ENCODE measurements around the gene NRIP3.

The NRIP3 gene

GRCh38 chr11:8967184-8967583 is 36.6 kb downstream of the NRIP3 start:
- no peak overlapping the region for H2BK120ac ChIP-seq (ENCODE audit: low read depth, low read length)
- H3K18ac ChIP-seq (ENCODE audit: low read length): no peak overlapping the region
- no peak overlapping the region for H3K56ac ChIP-seq (ENCODE audit: low read length)
- no peak overlapping the region for H4K8ac ChIP-seq (ENCODE audit: low read depth, low read length)
- WGBS (ENCODE audit: extremely low coverage, insufficient coverage, low lambda C conversion rate): no CpG with 5 or more reads among the region's 8 CpGs
- H3K23ac ChIP-seq (ENCODE audit: low read length): no peak overlapping the region
- H3K79me2 ChIP-seq (ENCODE audit: control insufficient read depth, insufficient read depth, low read length): peaks cover 2% of the 10 kb centered on the region
- no peaks in the 10 kb centered on the region for H3K4me1 ChIP-seq (ENCODE audit: control insufficient read depth, low read depth, low read length)
- no peak overlapping the region for H3K27ac ChIP-seq (ENCODE audit: low read depth, low read length)
- H3K4me3 ChIP-seq (ENCODE audit: low read length): no peak overlapping the region
- H3K4ac ChIP-seq (ENCODE audit: low read depth, low read length): no peak overlapping the region
- no peak overlapping the region for H2BK15ac ChIP-seq (replicated peaks; ENCODE audit: low read depth)
- H2BK5ac ChIP-seq (ENCODE audit: low read length): no peak overlapping the region
- H3K27me3 ChIP-seq (ENCODE audit: insufficient read depth, low read length, poor library complexity): no peaks in the 10 kb centered on the region
- H3K36me3 ChIP-seq (ENCODE audit: control insufficient read depth, insufficient read depth, low read length): no peaks in the 10 kb centered on the region
- no peak overlapping the region for H3K9ac ChIP-seq (ENCODE audit: low read length)
- peaks cover 2% of the 10 kb centered on the region for H3K79me1 ChIP-seq (ENCODE audit: low read length)
- no peak overlapping the region for H2AK5ac ChIP-seq (ENCODE audit: low read length)
- no peak overlapping the region for H4K5ac ChIP-seq (ENCODE audit: low read length)
- DNase-seq: no peak
- H3K4me2 ChIP-seq (ENCODE audit: low read length): no peak overlapping the region

GRCh38 chr11:8964324-8965320 is 39.2 kb downstream of the NRIP3 start, which contains the start of gene TMEM9B:
TSS of gene TMEM9B (minus strand) at chr11:8964442. CDS start at chr11:8964313, 129 bp downstream.
- H3K27ac ChIP-seq (ENCODE audit: low read depth, low read length): peak within 1 kb of the TSS; percentile 57
- WGBS (ENCODE audit: extremely low coverage, insufficient coverage, low lambda C conversion rate): no CpG with 5 or more reads among the region's 67 CpGs
- no peaks in the 10 kb centered on the region for H3K4me1 ChIP-seq (ENCODE audit: control insufficient read depth, low read depth, low read length)

GRCh38 chr11:8963569-8964323 is 40.1 kb downstream of the NRIP3 start:
- H2BK15ac ChIP-seq (replicated peaks; ENCODE audit: low read depth): no peak overlapping the region
- no peak overlapping the region for H3K18ac ChIP-seq (ENCODE audit: low read length)
- no peak overlapping the region for H2BK5ac ChIP-seq (ENCODE audit: low read length)
- no peak overlapping the region for H3K23ac ChIP-seq (ENCODE audit: low read length)
- no peaks in the 10 kb centered on the region for H3K27me3 ChIP-seq (ENCODE audit: insufficient read depth, low read length, poor library complexity)
- H3K36me3 ChIP-seq (ENCODE audit: control insufficient read depth, insufficient read depth, low read length): no peaks in the 10 kb centered on the region
- peaks cover 4% of the 10 kb centered on the region for H3K79me1 ChIP-seq (ENCODE audit: low read length)
- peak overlapping the region; percentile 97 for H3K56ac ChIP-seq (ENCODE audit: low read length)
- H3K4me3 ChIP-seq (ENCODE audit: low read length): peak overlapping the region; percentile 87
- DNase-seq: peak; percentile 91
- H2BK120ac ChIP-seq (ENCODE audit: low read depth, low read length): no peak overlapping the region
- WGBS (ENCODE audit: extremely low coverage, insufficient coverage, low lambda C conversion rate): no CpG with 5 or more reads among the region's 39 CpGs
- no peaks in the 10 kb centered on the region for H3K4me1 ChIP-seq (ENCODE audit: control insufficient read depth, low read depth, low read length)
- peaks cover 2% of the 10 kb centered on the region for H3K79me2 ChIP-seq (ENCODE audit: control insufficient read depth, insufficient read depth, low read length)
- peak overlapping the region; percentile 39 for H3K4me2 ChIP-seq (ENCODE audit: low read length)
- peak overlapping the region; percentile 88 for H3K9ac ChIP-seq (ENCODE audit: low read length)
- H3K4ac ChIP-seq (ENCODE audit: low read depth, low read length): no peak overlapping the region
- no peak overlapping the region for H4K5ac ChIP-seq (ENCODE audit: low read length)
- H3K27ac ChIP-seq (ENCODE audit: low read depth, low read length): peak overlapping the region; percentile 55
- no peak overlapping the region for H4K8ac ChIP-seq (ENCODE audit: low read depth, low read length)
- H2AK5ac ChIP-seq (ENCODE audit: low read length): no peak overlapping the region

More at GRCh38 chr11:8964324-8965320, 39.2 kb downstream of the NRIP3 start, which contains the start of gene TMEM9B:
- Histone ChIP-seq H4K5ac (ENCODE audit: low read length) (no peak within 1 kb of the TSS), H3K27me3 (ENCODE audit: insufficient read depth, low read length, poor library complexity) (no peaks in the 10 kb centered on the region), H3K36me3 (ENCODE audit: control insufficient read depth, insufficient read depth, low read length) (no peaks in the 10 kb centered on the region), H3K79me2 (ENCODE audit: control insufficient read depth, insufficient read depth, low read length) (peaks cover 2% of the 10 kb centered on the region), H4K8ac (ENCODE audit: low read depth, low read length) (no peak within 1 kb of the TSS), H3K4me2 (ENCODE audit: low read length) (peak within 1 kb of the TSS; percentile 90), H3K9ac (ENCODE audit: low read length) (peak within 1 kb of the TSS; percentile 88), H3K18ac (ENCODE audit: low read length) (peak within 1 kb of the TSS; percentile 24), H3K56ac (ENCODE audit: low read length) (peak within 1 kb of the TSS; percentile 97), H3K79me1 (ENCODE audit: low read length) (peaks cover 2% of the 10 kb centered on the region), H3K4me3 (ENCODE audit: low read length) (peak within 1 kb of the TSS; percentile 87), H2BK5ac (ENCODE audit: low read length) (peak within 1 kb of the TSS; percentile 47), H2AK5ac (ENCODE audit: low read length) (no peak within 1 kb of the TSS), H2BK15ac (replicated peaks; ENCODE audit: low read depth) (no peak within 1 kb of the TSS), H3K23ac (ENCODE audit: low read length) (no peak within 1 kb of the TSS), H3K4ac (ENCODE audit: low read depth, low read length) (peak within 1 kb of the TSS; percentile 1), H2BK120ac (ENCODE audit: low read depth, low read length) (no peak within 1 kb of the TSS)
- DNase-seq: peak; percentile 94

- Histone ChIP-seq H3K79me2 (ENCODE audit: control insufficient read depth, insufficient read depth, low read length) (peaks cover 2% of the 10 kb centered on the region), H3K27ac (ENCODE audit: low read depth, low read length) (no peak overlapping the region), H3K9ac (ENCODE audit: low read length) (no peak overlapping the region), H2BK120ac (ENCODE audit: low read depth, low read length) (no peak overlapping the region), H3K56ac (ENCODE audit: low read length) (no peak overlapping the region), H2BK5ac (ENCODE audit: low read length) (no peak overlapping the region), H3K4me1 (ENCODE audit: control insufficient read depth, low read depth, low read length) (no peaks in the 10 kb centered on the region), H3K27me3 (ENCODE audit: insufficient read depth, low read length, poor library complexity) (no peaks in the 10 kb centered on the region), H4K8ac (ENCODE audit: low read depth, low read length) (no peak overlapping the region), H2BK15ac (replicated peaks; ENCODE audit: low read depth) (no peak overlapping the region), H3K4ac (ENCODE audit: low read depth, low read length) (no peak overlapping the region), H3K4me2 (ENCODE audit: low read length) (no peak overlapping the region), H3K36me3 (ENCODE audit: control insufficient read depth, insufficient read depth, low read length) (no peaks in the 10 kb centered on the region), H3K4me3 (ENCODE audit: low read length) (no peak overlapping the region), H3K18ac (ENCODE audit: low read length) (no peak overlapping the region), H2AK5ac (ENCODE audit: low read length) (no peak overlapping the region), H4K5ac (ENCODE audit: low read length) (no peak overlapping the region), H3K23ac (ENCODE audit: low read length) (no peak overlapping the region), H3K79me1 (ENCODE audit: low read length) (peaks cover 4% of the 10 kb centered on the region)
- DNase-seq: no peak
- no CpG with 5 or more reads among the region's 2 CpGs for WGBS (ENCODE audit: extremely low coverage, insufficient coverage, low lambda C conversion rate)
Measured at GRCh38 chr11:8962841-8963240, 41.0 kb downstream of the NRIP3 start.

GRCh38 chr11:8961401-8961800 is 42.4 kb downstream of the NRIP3 start:
- Histone ChIP-seq H3K23ac (ENCODE audit: low read length) (no peak overlapping the region), H3K56ac (ENCODE audit: low read length) (no peak overlapping the region), H2BK120ac (ENCODE audit: low read depth, low read length) (no peak overlapping the region), H3K9ac (ENCODE audit: low read length) (no peak overlapping the region), H4K5ac (ENCODE audit: low read length) (no peak overlapping the region), H4K8ac (ENCODE audit: low read depth, low read length) (no peak overlapping the region), H3K4me1 (ENCODE audit: control insufficient read depth, low read depth, low read length) (no peaks in the 10 kb centered on the region), H3K4me3 (ENCODE audit: low read length) (no peak overlapping the region), H2AK5ac (ENCODE audit: low read length) (no peak overlapping the region), H3K4ac (ENCODE audit: low read depth, low read length) (no peak overlapping the region), H3K36me3 (ENCODE audit: control insufficient read depth, insufficient read depth, low read length) (no peaks in the 10 kb centered on the region), H3K79me2 (ENCODE audit: control insufficient read depth, insufficient read depth, low read length) (peaks cover 2% of the 10 kb centered on the region), H2BK15ac (replicated peaks; ENCODE audit: low read depth) (no peak overlapping the region), H3K27me3 (ENCODE audit: insufficient read depth, low read length, poor library complexity) (no peaks in the 10 kb centered on the region), H3K18ac (ENCODE audit: low read length) (no peak overlapping the region), H2BK5ac (ENCODE audit: low read length) (no peak overlapping the region), H3K27ac (ENCODE audit: low read depth, low read length) (no peak overlapping the region), H3K4me2 (ENCODE audit: low read length) (no peak overlapping the region), H3K79me1 (ENCODE audit: low read length) (peaks cover 4% of the 10 kb centered on the region)
- DNase-seq: no peak
- WGBS (ENCODE audit: extremely low coverage, insufficient coverage, low lambda C conversion rate): no CpG with 5 or more reads among the region's 2 CpGs

Data from mesendoderm (in vitro differentiated cells).